ENCODE results near the gene GAD1. TPM values are rescaled to one million over a fixed set of nuclear protein-coding genes. Genes with fewer than 3 reads are reported as not detected.

Gene GAD1
- total and polyA plus RNA-seq, 2 donors: 0.43 to 0.85 TPM

- H3K36me3 ChIP-seq (ENCODE audit: insufficient read depth): no peaks in the 10 kb centered on the region
- H3K4me1 ChIP-seq (ENCODE audit: insufficient read depth): no peaks in the 10 kb centered on the region
- DNase-seq (ENCODE audit: extremely low spot score): no peak
- no peak overlapping the region for H3K4me3 ChIP-seq (ENCODE audit: low read depth, low read length)
- no peak overlapping the region for H3K27ac ChIP-seq (ENCODE audit: low read depth)
- WGBS: 27% methylated on average over 3 of the region's 3 CpGs
Measured at GRCh38 chr2:170881840-170882239, 65.2 kb downstream of the GAD1 start.

GRCh38 chr2:170882758-170883157 lies 66.1 kb downstream of the GAD1 start:
- 87% methylated on average over 2 of the region's 2 CpGs for WGBS
- no peak overlapping the region for H3K27ac ChIP-seq (ENCODE audit: low read depth)

GRCh38 chr2:170883683-170884082 lies 67.0 kb downstream of the GAD1 start:
- no peaks in the 10 kb centered on the region for H3K4me1 ChIP-seq (ENCODE audit: insufficient read depth)
- WGBS: 86% methylated on average over 2 of the region's 2 CpGs
- H3K27ac ChIP-seq (ENCODE audit: low read depth): no peak overlapping the region
- H3K4me3 ChIP-seq (ENCODE audit: low read depth, low read length): no peak overlapping the region
- no peaks in the 10 kb centered on the region for H3K36me3 ChIP-seq (ENCODE audit: insufficient read depth)
- DNase-seq (ENCODE audit: extremely low spot score): no peak

More at GRCh38 chr2:170882758-170883157, 66.1 kb downstream of the GAD1 start:
- Histone ChIP-seq H3K4me3 (ENCODE audit: low read depth, low read length) (no peak overlapping the region), H3K4me1 (ENCODE audit: insufficient read depth) (no peaks in the 10 kb centered on the region), H3K36me3 (ENCODE audit: insufficient read depth) (no peaks in the 10 kb centered on the region)
- DNase-seq (ENCODE audit: extremely low spot score): no peak

- Histone ChIP-seq H3K4me1 (ENCODE audit: insufficient read depth) (no peaks in the 10 kb centered on the region), H3K36me3 (ENCODE audit: insufficient read depth) (no peaks in the 10 kb centered on the region), H3K27ac (ENCODE audit: low read depth) (no peak overlapping the region), H3K4me3 (ENCODE audit: low read depth, low read length) (no peak overlapping the region)
- DNase-seq (ENCODE audit: extremely low spot score): no peak
- WGBS: 85% methylated on average over 5 of the region's 5 CpGs
Measured at GRCh38 chr2:170885130-170885791, 68.6 kb downstream of the GAD1 start.

GRCh38 chr2:170886386-170886785 lies 69.7 kb downstream of the GAD1 start:
- no peak for DNase-seq (ENCODE audit: extremely low spot score)
- Histone ChIP-seq H3K36me3 (ENCODE audit: insufficient read depth) (no peaks in the 10 kb centered on the region), H3K4me3 (ENCODE audit: low read depth, low read length) (no peak overlapping the region), H3K4me1 (ENCODE audit: insufficient read depth) (no peaks in the 10 kb centered on the region), H3K27ac (ENCODE audit: low read depth) (no peak overlapping the region)
- 90% methylated on average over 1 of the region's 1 CpG for WGBS

GRCh38 chr2:170887496-170887895 lies 70.8 kb downstream of the GAD1 start:
- no peak for DNase-seq (ENCODE audit: extremely low spot score)
- Histone ChIP-seq H3K4me3 (ENCODE audit: low read depth, low read length) (no peak overlapping the region), H3K36me3 (ENCODE audit: insufficient read depth) (no peaks in the 10 kb centered on the region), H3K4me1 (ENCODE audit: insufficient read depth) (no peaks in the 10 kb centered on the region), H3K27ac (ENCODE audit: low read depth) (no peak overlapping the region)

- Histone ChIP-seq H3K36me3 (ENCODE audit: insufficient read depth) (no peaks in the 10 kb centered on the region), H3K4me3 (ENCODE audit: low read depth, low read length) (no peak overlapping the region), H3K4me1 (ENCODE audit: insufficient read depth) (no peaks in the 10 kb centered on the region), H3K27ac (ENCODE audit: low read depth) (no peak overlapping the region)
- 40% methylated on average over 3 of the region's 3 CpGs for WGBS
- DNase-seq (ENCODE audit: extremely low spot score): no peak
Measured at GRCh38 chr2:170887896-170888295, 71.2 kb downstream of the GAD1 start.

- no peak for DNase-seq (ENCODE audit: extremely low spot score)
- Histone ChIP-seq H3K4me3 (ENCODE audit: low read depth, low read length) (no peak overlapping the region), H3K27ac (ENCODE audit: low read depth) (no peak overlapping the region), H3K36me3 (ENCODE audit: insufficient read depth) (no peaks in the 10 kb centered on the region), H3K4me1 (ENCODE audit: insufficient read depth) (no peaks in the 10 kb centered on the region)
- WGBS: 90% methylated on average over 4 of the region's 4 CpGs
Measured at GRCh38 chr2:170891893-170892292, 75.2 kb downstream of the GAD1 start.

- 88% methylated on average over 9 of the region's 9 CpGs for whole genome bisulfite sequencing
- H3K27ac ChIP-seq (ENCODE audit: low read depth): no peak overlapping the region
- no peaks in the 10 kb centered on the region for H3K4me1 ChIP-seq (ENCODE audit: insufficient read depth)
- no peak for DNase-seq (ENCODE audit: extremely low spot score)
- H3K4me3 ChIP-seq (ENCODE audit: low read depth, low read length): no peak overlapping the region
- no peaks in the 10 kb centered on the region for H3K36me3 ChIP-seq (ENCODE audit: insufficient read depth)
Measured at GRCh38 chr2:170892391-170892951, 75.8 kb downstream of the GAD1 start.

- WGBS: 56% methylated on average over 3 of the region's 3 CpGs
- no peaks in the 10 kb centered on the region for H3K36me3 ChIP-seq (ENCODE audit: insufficient read depth)
Measured at GRCh38 chr2:170895023-170895757, 78.5 kb downstream of the GAD1 start.

GRCh38 chr2:170896622-170897021 lies 79.9 kb downstream of the GAD1 start:
- H3K36me3 ChIP-seq (ENCODE audit: insufficient read depth): no peaks in the 10 kb centered on the region
- no peak for DNase-seq (ENCODE audit: extremely low spot score)
- H3K4me3 ChIP-seq (ENCODE audit: low read depth, low read length): no peak overlapping the region
- H3K27ac ChIP-seq (ENCODE audit: low read depth): no peak overlapping the region
- H3K4me1 ChIP-seq (ENCODE audit: insufficient read depth): no peaks in the 10 kb centered on the region
- 68% methylated on average over 4 of the region's 4 CpGs for WGBS

More at GRCh38 chr2:170895023-170895757, 78.5 kb downstream of the GAD1 start:
- Histone ChIP-seq H3K4me1 (ENCODE audit: insufficient read depth) (no peaks in the 10 kb centered on the region), H3K27ac (ENCODE audit: low read depth) (no peak overlapping the region), H3K4me3 (ENCODE audit: low read depth, low read length) (no peak overlapping the region)
- DNase-seq (ENCODE audit: extremely low spot score): no peak

- Histone ChIP-seq H3K4me3 (ENCODE audit: low read depth, low read length) (no peak overlapping the region), H3K27ac (ENCODE audit: low read depth) (no peak overlapping the region), H3K4me1 (ENCODE audit: insufficient read depth) (no peaks in the 10 kb centered on the region), H3K36me3 (ENCODE audit: insufficient read depth) (no peaks in the 10 kb centered on the region)
- no peak for DNase-seq (ENCODE audit: extremely low spot score)
- WGBS: 89% methylated on average over 6 of the region's 6 CpGs
Measured at GRCh38 chr2:170897108-170897507, 80.4 kb downstream of the GAD1 start.

GRCh38 chr2:170905864-170906263 lies 89.2 kb downstream of the GAD1 start:
- no peak overlapping the region for H3K4me3 ChIP-seq (ENCODE audit: low read depth, low read length)
- DNase-seq (ENCODE audit: extremely low spot score): no peak
- no peaks in the 10 kb centered on the region for H3K4me1 ChIP-seq (ENCODE audit: insufficient read depth)
- H3K36me3 ChIP-seq (ENCODE audit: insufficient read depth): no peaks in the 10 kb centered on the region
- 27% methylated on average over 5 of the region's 5 CpGs for WGBS
- no peak overlapping the region for H3K27ac ChIP-seq (ENCODE audit: low read depth)

Measured in urinary bladder (tissue), 4 donors.